Ovary (tissue), 3 donors: ENCODE data around the gene ADAD1.

ENCODE experiments used
- CTCF ChIP-seq, 3 donors: fragments of 450-650 bp in 2 of 3; fragments of 200-600 bp in 1 of 3; IDR thresholded peaks; one replicate each; pipeline versions ENCODE4 v1.5.1 to v1.8.0; 2016 to 2022; ENCODE audit warnings: antibody characterized with exemption in 3 of 3, mild to moderate bottlenecking in 1 of 3
- EP300 ChIP-seq: sonication (generic); formaldehyde crosslinking; IDR thresholded peaks from one replicate; pipeline ENCODE4 v1.6.1; 2017; ENCODE audit warnings: antibody characterized with exemption
- donor health status: DM: no; HTN: no; CAD: no.

GRCh38 chr4:122331195-122331594 is 47.6 kb upstream of the ADAD1 start:
- TF ChIP-seq CTCF (IDR thresholded peaks at IDR 0.05) (no peak), EP300 (no peak)
